GM19463 (cell line): ENCODE data around the gene PDZD2.
"Not testable (repeated sequence)": the region's sequence is repeated elsewhere in the genome, so short reads cannot be mapped to it uniquely, and the experiment has no call there.

ENCODE experiments used
- ATAC-seq: cut with Tn5 transposase; IDR thresholded peaks from one replicate; pipeline ENCODE4 v1.9.1; 2021; ENCODE audit warnings: mild to moderate bottlenecking, moderate library complexity; ENCODE audit not compliant: unreplicated experiment

The PDZD2 gene

GRCh38 chr5:32058997-32059396, 420.1 kb downstream of the PDZD2 start:
- ATAC-seq, result no peak

- no peak for ATAC-seq
Measured at GRCh38 chr5:32059761-32060530, 421.0 kb downstream of the PDZD2 start.

GRCh38 chr5:32061236-32061635, 422.3 kb downstream of the PDZD2 start:
- no peak for ATAC-seq

- no peak for ATAC-seq
Measured at GRCh38 chr5:32066448-32066847, 427.5 kb downstream of the PDZD2 start.

GRCh38 chr5:32067774-32068470, 429.0 kb downstream of the PDZD2 start:
- no peak for ATAC-seq

- ATAC-seq, result no peak
Measured at GRCh38 chr5:32068561-32068960, 429.6 kb downstream of the PDZD2 start.

- ATAC-seq, result no peak
Measured at GRCh38 chr5:32069396-32069795, 430.5 kb downstream of the PDZD2 start.

GRCh38 chr5:32071351-32071944, 432.5 kb downstream of the PDZD2 start:
- ATAC-seq, result no peak

GRCh38 chr5:32072054-32072453, 433.1 kb downstream of the PDZD2 start:
- no peak for ATAC-seq

- ATAC-seq, result no peak
Measured at GRCh38 chr5:32074401-32074800, 435.5 kb downstream of the PDZD2 start.

- no peak for ATAC-seq
Measured at GRCh38 chr5:32076699-32077695, 438.1 kb downstream of the PDZD2 start.

- ATAC-seq, result not testable (repeated sequence)
Measured at GRCh38 chr5:32078855-32079254, 439.9 kb downstream of the PDZD2 start.

- ATAC-seq, result not testable (repeated sequence)
Measured at GRCh38 chr5:32080565-32080964, 441.6 kb downstream of the PDZD2 start.

GRCh38 chr5:32082701-32083100, 443.8 kb downstream of the PDZD2 start:
- ATAC-seq, result no peak

GRCh38 chr5:32083981-32084430, 445.1 kb downstream of the PDZD2 start:
- ATAC-seq, result no peak

GRCh38 chr5:32087086-32088082, 448.5 kb downstream of the PDZD2 start:
- ATAC-seq, result no peak

- ATAC-seq, result no peak
Measured at GRCh38 chr5:32088214-32088613, 449.3 kb downstream of the PDZD2 start.

- ATAC-seq, result no peak
Measured at GRCh38 chr5:32089146-32090000, 450.4 kb downstream of the PDZD2 start.
